Neural cell (in vitro differentiated cells): ENCODE data around the gene SPATA13.

ENCODE experiments used
- EP300 ChIP-seq: fragments of 450-650 bp; conservative IDR thresholded peaks from 2 replicates; pipeline ENCODE4 v1.6.1; 2014; ENCODE audit warnings: antibody characterized with exemption, mild to moderate bottlenecking, moderate library complexity; ENCODE audit not compliant: poor library complexity, severe bottlenecking
- EZH2 ChIP-seq: fragments of 200-600, 300-800 bp; shearing (Covaris generic), sonication (generic); IDR thresholded peaks from 2 replicates; pipeline ENCODE4 v1.6.1; 2014; ENCODE audit warnings: antibody characterized with exemption, low read length, borderline replicate concordance, mild to moderate bottlenecking; ENCODE audit not compliant: insufficient read depth, poor library complexity, severe bottlenecking
- MXI1 ChIP-seq: fragments of 450-650 bp; conservative IDR thresholded peaks from 2 replicates; pipeline ENCODE4 v1.6.1; 2014; ENCODE audit warnings: antibody characterized with exemption, mild to moderate bottlenecking; ENCODE audit not compliant: poor library complexity, severe bottlenecking
- POLR2AphosphoS5 ChIP-seq: IDR thresholded peaks from 2 replicates; pipeline ENCODE4 v1.6.1; 2012
- RAD21 ChIP-seq: fragments of 450-650 bp; conservative IDR thresholded peaks from 2 replicates; pipeline ENCODE4 v1.6.1; 2014; ENCODE audit warnings: antibody characterized with exemption, mild to moderate bottlenecking, moderate library complexity
- REST ChIP-seq: IDR thresholded peaks from 2 replicates; pipeline ENCODE4 v1.6.1; 2012; ENCODE audit warnings: borderline replicate concordance
- SMC3 ChIP-seq: fragments of 450-650 bp; conservative IDR thresholded peaks from 2 replicates; pipeline ENCODE4 v1.6.1; 2014; ENCODE audit warnings: antibody characterized with exemption, mild to moderate bottlenecking, moderate library complexity; ENCODE audit not compliant: poor library complexity
- TAF1 ChIP-seq: IDR thresholded peaks from 2 replicates; pipeline ENCODE4 v1.6.1; 2012; ENCODE audit warnings: low read depth
- TF ChIP-seq, protein P1 (sequence below): fragments of 450-650 bp; IDR thresholded peaks from 2 replicates; pipeline ENCODE4 v1.5.1; 2014; ENCODE audit warnings: antibody characterized with exemption, mild to moderate bottlenecking, moderate library complexity; ENCODE audit not compliant: poor library complexity, severe bottlenecking

DNA sequence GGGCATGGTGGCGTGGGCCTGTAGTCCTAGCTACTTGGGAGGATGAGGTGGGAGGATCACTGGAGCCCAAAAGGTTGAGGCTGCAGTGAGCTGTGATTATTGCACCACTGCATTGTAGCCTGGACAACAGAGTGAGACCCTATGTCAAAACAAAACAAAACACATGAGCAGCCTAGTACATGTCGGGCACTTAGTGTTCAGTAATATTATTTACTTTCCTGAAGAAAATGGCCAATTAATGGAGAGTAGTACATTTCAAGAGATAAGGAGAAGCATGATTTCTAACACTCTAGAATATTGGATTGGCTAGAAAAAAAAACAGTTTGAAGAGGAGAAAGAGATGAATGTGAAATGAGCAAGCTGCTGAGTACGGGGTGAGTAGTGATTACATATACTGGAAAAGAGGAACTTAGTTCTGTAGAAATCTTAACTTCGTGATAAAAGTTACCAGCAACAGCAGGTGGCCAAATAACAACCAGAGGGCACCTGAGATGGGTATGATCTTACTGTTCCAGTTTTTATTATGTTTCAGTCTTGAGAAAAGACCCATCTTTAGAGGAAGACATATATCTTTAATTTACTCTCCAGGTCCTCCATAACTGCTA, 36.2 kb downstream of the SPATA13 start:
- TF ChIP-seq, protein P1, sequence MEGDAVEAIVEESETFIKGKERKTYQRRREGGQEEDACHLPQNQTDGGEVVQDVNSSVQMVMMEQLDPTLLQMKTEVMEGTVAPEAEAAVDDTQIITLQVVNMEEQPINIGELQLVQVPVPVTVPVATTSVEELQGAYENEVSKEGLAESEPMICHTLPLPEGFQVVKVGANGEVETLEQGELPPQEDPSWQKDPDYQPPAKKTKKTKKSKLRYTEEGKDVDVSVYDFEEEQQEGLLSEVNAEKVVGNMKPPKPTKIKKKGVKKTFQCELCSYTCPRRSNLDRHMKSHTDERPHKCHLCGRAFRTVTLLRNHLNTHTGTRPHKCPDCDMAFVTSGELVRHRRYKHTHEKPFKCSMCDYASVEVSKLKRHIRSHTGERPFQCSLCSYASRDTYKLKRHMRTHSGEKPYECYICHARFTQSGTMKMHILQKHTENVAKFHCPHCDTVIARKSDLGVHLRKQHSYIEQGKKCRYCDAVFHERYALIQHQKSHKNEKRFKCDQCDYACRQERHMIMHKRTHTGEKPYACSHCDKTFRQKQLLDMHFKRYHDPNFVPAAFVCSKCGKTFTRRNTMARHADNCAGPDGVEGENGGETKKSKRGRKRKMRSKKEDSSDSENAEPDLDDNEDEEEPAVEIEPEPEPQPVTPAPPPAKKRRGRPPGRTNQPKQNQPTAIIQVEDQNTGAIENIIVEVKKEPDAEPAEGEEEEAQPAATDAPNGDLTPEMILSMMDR: no peak
- no peak for TF ChIP-seq SMC3
- TF ChIP-seq REST: no peak
- TF ChIP-seq EZH2: no peak
- no peak for TF ChIP-seq POLR2AphosphoS5
- no peak for TF ChIP-seq RAD21
- TF ChIP-seq EP300: no peak
- TF ChIP-seq MXI1: no peak
- TF ChIP-seq TAF1: no peak
